Measurements from ENCODE around the gene FTCD.

FTCD gene

DNA sequence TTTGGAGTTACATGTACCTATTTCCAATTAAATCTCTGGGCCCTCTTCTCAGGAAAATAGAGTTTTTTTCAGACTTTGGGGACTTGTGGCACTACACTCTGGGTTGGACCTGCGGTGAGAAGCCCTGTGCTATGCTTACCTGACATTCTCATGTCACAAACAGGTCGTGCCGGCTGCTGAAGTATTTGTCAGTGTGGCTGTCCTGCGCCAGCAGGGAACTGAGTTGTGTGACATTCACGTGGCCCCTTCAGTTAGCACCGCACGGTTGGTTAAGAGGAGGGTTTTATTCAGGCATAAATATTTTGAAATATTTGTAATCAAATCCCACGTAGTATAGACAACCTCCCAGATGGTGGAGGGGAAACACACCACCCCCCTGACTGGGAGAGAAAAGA, 63.8 kb downstream of the FTCD start:
- TF ChIP-seq RAD21 (IDR thresholded peaks at IDR 0.05; ENCODE audit: low read depth) (no peak), EGR1 (IDR thresholded peaks at IDR 0.05) (no peak), YY1 (IDR thresholded peaks at IDR 0.05; ENCODE audit: low read depth) (no peak), MAX (IDR thresholded peaks at IDR 0.05) (no peak), TEAD4 (IDR thresholded peaks at IDR 0.05) (no peak), TAF1 (IDR thresholded peaks at IDR 0.05; ENCODE audit: low read depth) (no peak), CREB1 (IDR thresholded peaks at IDR 0.05; ENCODE audit: low read depth) (no peak), ZBTB7A (IDR thresholded peaks at IDR 0.05; ENCODE audit: low read depth) (no peak), CEBPB (IDR thresholded peaks at IDR 0.05) (no peak), NFIC (IDR thresholded peaks at IDR 0.05) (no peak), TCF12 (IDR thresholded peaks at IDR 0.05; ENCODE audit: low read depth) (no peak), EP300 (IDR thresholded peaks at IDR 0.05; ENCODE audit: borderline replicate concordance) (no peak), USF1 (IDR thresholded peaks at IDR 0.05) (no peak), FOXM1 (IDR thresholded peaks at IDR 0.05; ENCODE audit: borderline replicate concordance, low read depth) (no peak)
- TF ChIP-seq, protein P1, sequence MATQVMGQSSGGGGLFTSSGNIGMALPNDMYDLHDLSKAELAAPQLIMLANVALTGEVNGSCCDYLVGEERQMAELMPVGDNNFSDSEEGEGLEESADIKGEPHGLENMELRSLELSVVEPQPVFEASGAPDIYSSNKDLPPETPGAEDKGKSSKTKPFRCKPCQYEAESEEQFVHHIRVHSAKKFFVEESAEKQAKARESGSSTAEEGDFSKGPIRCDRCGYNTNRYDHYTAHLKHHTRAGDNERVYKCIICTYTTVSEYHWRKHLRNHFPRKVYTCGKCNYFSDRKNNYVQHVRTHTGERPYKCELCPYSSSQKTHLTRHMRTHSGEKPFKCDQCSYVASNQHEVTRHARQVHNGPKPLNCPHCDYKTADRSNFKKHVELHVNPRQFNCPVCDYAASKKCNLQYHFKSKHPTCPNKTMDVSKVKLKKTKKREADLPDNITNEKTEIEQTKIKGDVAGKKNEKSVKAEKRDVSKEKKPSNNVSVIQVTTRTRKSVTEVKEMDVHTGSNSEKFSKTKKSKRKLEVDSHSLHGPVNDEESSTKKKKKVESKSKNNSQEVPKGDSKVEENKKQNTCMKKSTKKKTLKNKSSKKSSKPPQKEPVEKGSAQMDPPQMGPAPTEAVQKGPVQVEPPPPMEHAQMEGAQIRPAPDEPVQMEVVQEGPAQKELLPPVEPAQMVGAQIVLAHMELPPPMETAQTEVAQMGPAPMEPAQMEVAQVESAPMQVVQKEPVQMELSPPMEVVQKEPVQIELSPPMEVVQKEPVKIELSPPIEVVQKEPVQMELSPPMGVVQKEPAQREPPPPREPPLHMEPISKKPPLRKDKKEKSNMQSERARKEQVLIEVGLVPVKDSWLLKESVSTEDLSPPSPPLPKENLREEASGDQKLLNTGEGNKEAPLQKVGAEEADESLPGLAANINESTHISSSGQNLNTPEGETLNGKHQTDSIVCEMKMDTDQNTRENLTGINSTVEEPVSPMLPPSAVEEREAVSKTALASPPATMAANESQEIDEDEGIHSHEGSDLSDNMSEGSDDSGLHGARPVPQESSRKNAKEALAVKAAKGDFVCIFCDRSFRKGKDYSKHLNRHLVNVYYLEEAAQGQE (IDR thresholded peaks at IDR 0.05; ENCODE audit: low read depth), result no peak

GRCh38 chr21:46091118-46091517, 64.3 kb downstream of the FTCD start:
- TF ChIP-seq CEBPB (IDR thresholded peaks at IDR 0.05), result no peak
- TF ChIP-seq, protein P1 (IDR thresholded peaks at IDR 0.05; ENCODE audit: low read depth), result no peak
- TF ChIP-seq NFIC (IDR thresholded peaks at IDR 0.05), result no peak
- no peak for TF ChIP-seq CREB1 (IDR thresholded peaks at IDR 0.05; ENCODE audit: low read depth)
- no peak for TF ChIP-seq FOXM1 (IDR thresholded peaks at IDR 0.05; ENCODE audit: borderline replicate concordance, low read depth)
- TF ChIP-seq ZBTB7A (IDR thresholded peaks at IDR 0.05; ENCODE audit: low read depth), result no peak
- TF ChIP-seq EGR1 (IDR thresholded peaks at IDR 0.05), result no peak
- TF ChIP-seq TCF12 (IDR thresholded peaks at IDR 0.05; ENCODE audit: low read depth), result no peak
- no peak for TF ChIP-seq MAX (IDR thresholded peaks at IDR 0.05)
- no peak for TF ChIP-seq TAF1 (IDR thresholded peaks at IDR 0.05; ENCODE audit: low read depth)
- no peak for TF ChIP-seq RAD21 (IDR thresholded peaks at IDR 0.05; ENCODE audit: low read depth)
- no peak for TF ChIP-seq TEAD4 (IDR thresholded peaks at IDR 0.05)
- no peak for TF ChIP-seq YY1 (IDR thresholded peaks at IDR 0.05; ENCODE audit: low read depth)
- TF ChIP-seq USF1 (IDR thresholded peaks at IDR 0.05), result no peak
- TF ChIP-seq EP300 (IDR thresholded peaks at IDR 0.05; ENCODE audit: borderline replicate concordance), result no peak

GRCh38 chr21:46089285-46089684, 66.1 kb downstream of the FTCD start:
- no peak for TF ChIP-seq EP300 (IDR thresholded peaks at IDR 0.05; ENCODE audit: borderline replicate concordance)
- TF ChIP-seq, protein P1 (IDR thresholded peaks at IDR 0.05; ENCODE audit: low read depth), result no peak
- no peak for TF ChIP-seq NFIC (IDR thresholded peaks at IDR 0.05)
- TF ChIP-seq FOXM1 (IDR thresholded peaks at IDR 0.05; ENCODE audit: borderline replicate concordance, low read depth), result no peak
- no peak for TF ChIP-seq YY1 (IDR thresholded peaks at IDR 0.05; ENCODE audit: low read depth)
- TF ChIP-seq ZBTB7A (IDR thresholded peaks at IDR 0.05; ENCODE audit: low read depth), result no peak
- no peak for TF ChIP-seq MAX (IDR thresholded peaks at IDR 0.05)
- no peak for TF ChIP-seq USF1 (IDR thresholded peaks at IDR 0.05)
- no peak for TF ChIP-seq TCF12 (IDR thresholded peaks at IDR 0.05; ENCODE audit: low read depth)
- TF ChIP-seq TEAD4 (IDR thresholded peaks at IDR 0.05), result no peak
- no peak for TF ChIP-seq RAD21 (IDR thresholded peaks at IDR 0.05; ENCODE audit: low read depth)
- TF ChIP-seq EGR1 (IDR thresholded peaks at IDR 0.05), result no peak

- TF ChIP-seq EGR1 (IDR thresholded peaks at IDR 0.05), result no peak
- TF ChIP-seq, protein P1 (IDR thresholded peaks at IDR 0.05; ENCODE audit: low read depth), result no peak
Observed at GRCh38 chr21:46088189-46088588, 67.2 kb downstream of the FTCD start.
